AG04449 (cell line): ENCODE data around the gene USP7.

ENCODE experiments used
- CTCF ChIA-PET: fragments of 350-600 bp; formaldehyde crosslinking; extraction: SDS; loops from one replicate; lab custom pipeline; 2021; ENCODE audit warnings: antibody characterized with exemption; lab: Yijun Ruan, JAX
- POLR2A ChIA-PET: fragments of 400-600, 350-600 bp; formaldehyde crosslinking; extraction: SDS; loops from one replicate; lab custom pipeline; 2020; ENCODE audit warnings: antibody characterized with exemption, inconsistent platforms; lab: Yijun Ruan, JAX
- DNase-seq: peaks from one replicate; pipeline ENCODE4 v3.0.0-alpha.2; 2010; ENCODE audit warnings: low read depth, low spot score
- H3K4me3 ChIP-seq: 2 replicates; pipeline ENCODE4 v1.5.1; 2011; ENCODE audit warnings: low read depth, mild to moderate bottlenecking, control low read depth, low read length
- CTCF ChIP-seq: IDR thresholded peaks from one replicate; pipeline ENCODE4 v1.5.1; 2011; ENCODE audit warnings: mild to moderate bottlenecking, moderate library complexity, low read length, control low read depth, inconsistent platforms; ENCODE audit not compliant: insufficient read depth; ENCODE audit errors: missing control alignments

USP7 gene

GRCh38 chr16:8999800-9000199 is 36.1 kb upstream of the USP7 start:
- TF ChIP-seq CTCF: no peak
- CTCF ChIA-PET: interaction anchor here (0.7 to 5.7 kb wide), 2 partner anchors 9 to 17 kb away, joined by 3 to 45 read pairs; no protein-coding TSS in a partner anchor
- POLR2A ChIA-PET: no interaction called here
- DNase-seq: no peak
- H3K4me3 ChIP-seq: no peak overlapping the region

GRCh38 chr16:8998108-8998507 is 34.4 kb upstream of the USP7 start:
- no peak for DNase-seq
- no peak for TF ChIP-seq CTCF
- no peak overlapping the region for H3K4me3 ChIP-seq
- ChIA-PET CTCF (interaction anchor here (0.9 to 5.7 kb wide), 2 partner anchors 11 to 14 kb away, joined by 3 to 45 read pairs; no protein-coding TSS in a partner anchor), POLR2A (interaction anchor here (0.6 kb wide), 1 partner anchor 11 kb away, joined by 3 read pairs; no protein-coding TSS in a partner anchor)

GRCh38 chr16:8996891-8997290 is 33.2 kb upstream of the USP7 start:
- CTCF ChIA-PET: interaction anchor here (0.8 to 5.7 kb wide), 4 partner anchors 12 to 117 kb away, joined by 3 to 45 read pairs (median 4); no protein-coding TSS in a partner anchor
- no peak for TF ChIP-seq CTCF
- H3K4me3 ChIP-seq: no peak overlapping the region
- POLR2A ChIA-PET: interaction anchor here (0.8 kb wide), 1 partner anchor 33 kb away, joined by 3 read pairs; no protein-coding TSS in a partner anchor
- no peak for DNase-seq

GRCh38 chr16:8990445-8990844 is 26.7 kb upstream of the USP7 start:
- DNase-seq: no peak
- CTCF ChIA-PET: interaction anchor here (1.2 to 5.5 kb wide), 2 partner anchors 18 to 111 kb away, joined by 3 to 34 read pairs; no protein-coding TSS in a partner anchor
- no peak for TF ChIP-seq CTCF
- POLR2A ChIA-PET: interaction anchor here (0.6 kb wide), 1 partner anchor 43 kb away, joined by 3 read pairs; no protein-coding TSS in a partner anchor
- H3K4me3 ChIP-seq: no peak overlapping the region

- H3K4me3 ChIP-seq: no peak overlapping the region
- ChIA-PET POLR2A (no interaction called here), CTCF (interaction anchor here (5.5 kb wide), 1 partner anchor 19 kb away, joined by 34 read pairs; no protein-coding TSS in a partner anchor)
- TF ChIP-seq CTCF: no peak
- no peak for DNase-seq
Observed at GRCh38 chr16:8989099-8989878, 25.6 kb upstream of the USP7 start.

- no peak for TF ChIP-seq CTCF
- CTCF ChIA-PET: interaction anchor here (0.9 to 5.5 kb wide), 2 partner anchors 20 to 21 kb away, joined by 5 to 34 read pairs; no protein-coding TSS in a partner anchor
- POLR2A ChIA-PET: no interaction called here
Observed at GRCh38 chr16:8986818-8987191, 23.1 kb upstream of the USP7 start.

More at GRCh38 chr16:8986818-8987191, 23.1 kb upstream of the USP7 start:
- H3K4me3 ChIP-seq: no peak overlapping the region
- DNase-seq: no peak
